Measurements from ENCODE around the gene ZNF785. TPM values are rescaled to one million over a fixed set of nuclear protein-coding genes. Genes with fewer than 3 reads are reported as not detected.
"Not testable (repeated sequence)": the region's sequence is repeated elsewhere in the genome, so short reads cannot be mapped to it uniquely, and the experiment has no call there.

ZNF785 gene
- total RNA-seq, 2 donors from 2014 or later, result 10.9 to 12.6 TPM

- H3K27me3 Mint-ChIP-seq (ENCODE audit: low read depth); ATAC-seq (replicated peaks in 1 of 2); H3K9me3 Mint-ChIP-seq; H3K4me3 Mint-ChIP-seq; DNase-seq; H3K27ac Mint-ChIP-seq: not testable (repeated sequence)
- H3K36me3 Mint-ChIP-seq (ENCODE audit: insufficient read depth in 2 of 2), result peaks cover 3 to 12% of the 10 kb centered on the region in 2 donors
- H3K4me1 Mint-ChIP-seq (ENCODE audit: low read depth), result peaks cover 29% of the 10 kb centered on the region
Observed at GRCh38 chr16:30589582-30589981, 4.1 kb upstream of the ZNF785 start.

GRCh38 chr16:30588651-30589050 is 3.2 kb upstream of the ZNF785 start:
- Mint-ChIP-seq H3K4me3 (no peak overlapping the region), H3K4me1 (ENCODE audit: low read depth) (peaks cover 34% of the 10 kb centered on the region), H3K27ac (no peak overlapping the region), H3K9me3 (no peaks in the 10 kb centered on the region), H3K27me3 (ENCODE audit: low read depth) (no peaks in the 10 kb centered on the region), H3K36me3 (ENCODE audit: insufficient read depth in 2 of 2) (peaks cover 3 to 10% of the 10 kb centered on the region in 2 donors)
- DNase-seq (no peak), ATAC-seq (replicated peaks in 1 of 2) (no peak)

- peak overlapping the region; percentile 87 to 96 for H3K4me3 Mint-ChIP-seq
- H3K9me3 Mint-ChIP-seq, result no peaks in the 10 kb centered on the region
- no peaks in the 10 kb centered on the region for H3K27me3 Mint-ChIP-seq (ENCODE audit: low read depth)
- peaks cover 30% of the 10 kb centered on the region for H3K4me1 Mint-ChIP-seq (ENCODE audit: low read depth)
- peaks cover 3 to 12% of the 10 kb centered on the region in 2 donors for H3K36me3 Mint-ChIP-seq (ENCODE audit: insufficient read depth in 2 of 2)
- ATAC-seq (replicated peaks in 1 of 2), result peak; percentile 17 to 22
- no peak for DNase-seq
- no peak overlapping the region for H3K27ac Mint-ChIP-seq
Observed at GRCh38 chr16:30585022-30585399, 486 bp downstream of the ZNF785 start.

- Mint-ChIP-seq H3K4me3 (no peak overlapping the region), H3K36me3 (ENCODE audit: insufficient read depth in 2 of 2) (peaks cover 3 to 8% of the 10 kb centered on the region in 2 donors), H3K9me3 (no peaks in the 10 kb centered on the region), H3K27me3 (ENCODE audit: low read depth) (no peaks in the 10 kb centered on the region), H3K4me1 (ENCODE audit: low read depth) (peaks cover 26% of the 10 kb centered on the region), H3K27ac (no peak overlapping the region)
- no peak for DNase-seq
- ATAC-seq (replicated peaks in 1 of 2), result no peak
Observed at GRCh38 chr16:30582611-30583340, 2.7 kb downstream of the ZNF785 start.

- H3K27me3 Mint-ChIP-seq (ENCODE audit: low read depth), result no peaks in the 10 kb centered on the region
- H3K4me1 Mint-ChIP-seq (ENCODE audit: low read depth), result peaks cover 17% of the 10 kb centered on the region
Observed at GRCh38 chr16:30581457-30581856, 4.0 kb downstream of the ZNF785 start.

GRCh38 chr16:30574678-30575077 is 10.8 kb downstream of the ZNF785 start:
- Mint-ChIP-seq H3K27ac (peak overlapping the region; percentile 58), H3K36me3 (ENCODE audit: insufficient read depth in 2 of 2) (no peaks in the 10 kb centered on the region), H3K27me3 (ENCODE audit: low read depth) (no peaks in the 10 kb centered on the region), H3K4me1 (ENCODE audit: low read depth) (peaks cover 41% of the 10 kb centered on the region), H3K4me3 (peak overlapping the region; percentile 3 to 17), H3K9me3 (no peaks in the 10 kb centered on the region)
- DNase-seq, result no peak
- no peak for ATAC-seq (replicated peaks in 1 of 2)

More at GRCh38 chr16:30581457-30581856, 4.0 kb downstream of the ZNF785 start:
- Mint-ChIP-seq H3K27ac (no peak overlapping the region), H3K9me3 (no peaks in the 10 kb centered on the region), H3K4me3 (no peak overlapping the region), H3K36me3 (ENCODE audit: insufficient read depth in 2 of 2) (peaks cover 3 to 8% of the 10 kb centered on the region in 2 donors)
- no peak for ATAC-seq (replicated peaks in 1 of 2)
- no peak for DNase-seq

- H3K4me3 Mint-ChIP-seq, result peak within 1 kb of the TSS; percentile 96
- ATAC-seq (replicated peaks in 1 of 2) (peak; percentile 76 to 83), DNase-seq (peak; percentile 92 to 96)
- no peaks in the 10 kb centered on the region for H3K9me3 Mint-ChIP-seq
- H3K27ac Mint-ChIP-seq, result peak within 1 kb of the TSS; percentile 95
- H3K27me3 Mint-ChIP-seq (ENCODE audit: low read depth), result no peaks in the 10 kb centered on the region
- H3K4me1 Mint-ChIP-seq (ENCODE audit: low read depth), result peaks cover 70% of the 10 kb centered on the region
- H3K36me3 Mint-ChIP-seq (ENCODE audit: insufficient read depth in 2 of 2), result no peaks in the 10 kb centered on the region
Observed at GRCh38 chr16:30571445-30572322, 13.8 kb downstream of the ZNF785 start, which contains the start of gene ZNF688. TSS of gene ZNF688 (minus strand) at chr16:30571714. CDS start at chr16:30571629, 85 bp downstream.

- H3K9me3 Mint-ChIP-seq, result no peaks in the 10 kb centered on the region
- ATAC-seq (replicated peaks in 1 of 2), result no peak
- peak overlapping the region; percentile 87 to 93 for H3K4me3 Mint-ChIP-seq
- no peaks in the 10 kb centered on the region for H3K36me3 Mint-ChIP-seq (ENCODE audit: insufficient read depth in 2 of 2)
- H3K27me3 Mint-ChIP-seq (ENCODE audit: low read depth), result no peaks in the 10 kb centered on the region
- no peak for DNase-seq
- peaks cover 72% of the 10 kb centered on the region for H3K4me1 Mint-ChIP-seq (ENCODE audit: low read depth)
- H3K27ac Mint-ChIP-seq, result peak overlapping the region; percentile 56
Observed at GRCh38 chr16:30570636-30571444, 14.7 kb downstream of the ZNF785 start.

- Mint-ChIP-seq H3K4me1 (ENCODE audit: low read depth) (peaks cover 63% of the 10 kb centered on the region), H3K4me3 (peak overlapping the region; percentile 53 to 93), H3K9me3 (no peaks in the 10 kb centered on the region), H3K27me3 (ENCODE audit: low read depth) (no peaks in the 10 kb centered on the region), H3K36me3 (ENCODE audit: insufficient read depth in 2 of 2) (no peaks in the 10 kb centered on the region), H3K27ac (no peak overlapping the region)
- DNase-seq (no peak), ATAC-seq (replicated peaks in 1 of 2) (no peak)
Observed at GRCh38 chr16:30569746-30570635, 15.5 kb downstream of the ZNF785 start.

- no peak for DNase-seq
- Mint-ChIP-seq H3K4me1 (ENCODE audit: low read depth) (peaks cover 56% of the 10 kb centered on the region), H3K4me3 (peak overlapping the region in 1 of 2 donors; percentile 24), H3K36me3 (ENCODE audit: insufficient read depth in 2 of 2) (no peaks in the 10 kb centered on the region), H3K9me3 (no peaks in the 10 kb centered on the region), H3K27me3 (ENCODE audit: low read depth) (no peaks in the 10 kb centered on the region), H3K27ac (peak overlapping the region; percentile 40)
- ATAC-seq (replicated peaks in 1 of 2), result no peak
Observed at GRCh38 chr16:30569281-30569680, 16.2 kb downstream of the ZNF785 start.

- peak overlapping the region; percentile 81 to 93 for H3K4me3 Mint-ChIP-seq
- H3K27me3 Mint-ChIP-seq (ENCODE audit: low read depth), result no peaks in the 10 kb centered on the region
- peak overlapping the region; percentile 98 for H3K27ac Mint-ChIP-seq
- peak; percentile 50 to 62 for DNase-seq
- H3K36me3 Mint-ChIP-seq (ENCODE audit: insufficient read depth in 2 of 2), result no peaks in the 10 kb centered on the region
- no peaks in the 10 kb centered on the region for H3K9me3 Mint-ChIP-seq
- ATAC-seq (replicated peaks in 1 of 2), result peak; percentile 59 to 61
- peaks cover 48% of the 10 kb centered on the region for H3K4me1 Mint-ChIP-seq (ENCODE audit: low read depth)
Observed at GRCh38 chr16:30567991-30568638, 17.4 kb downstream of the ZNF785 start.
